Thoracic aorta (tissue), 2 donors: ENCODE data around the gene CNNM3. TPM values are rescaled to one million over a fixed set of nuclear protein-coding genes. Genes with fewer than 3 reads are reported as not detected.

Source experiments
- ATAC-seq: fragments of 150-250 bp; one replicate; pipeline ENCODE4 v1.8.0; 2017; ENCODE audit warnings: low read depth; ENCODE audit not compliant: insufficient number of reproducible peaks, low FRiP score
- DNase-seq: peaks from one replicate; pipeline ENCODE4 v3.0.0-alpha.2; 2020; ENCODE audit warnings: low spot score
- H3K27ac ChIP-seq, 2 donors: fragments of 200-600 bp; sonication (generic); 1 replicate in 1 of 2; 2 replicates in 1 of 2; pipeline ENCODE4 v1.5.1; 2016; ENCODE audit warnings: mild to moderate bottlenecking in 2 of 2, moderate library complexity in 2 of 2
- H3K27me3 ChIP-seq: fragments of 200-600 bp; sonication (generic); replicated peaks from 2 replicates; pipeline ENCODE4 v1.6.0; 2016; ENCODE audit warnings: mild to moderate bottlenecking; ENCODE audit not compliant: insufficient read depth
- H3K36me3 ChIP-seq: fragments of 200-600 bp; sonication (generic); one replicate; pipeline ENCODE4 v1.5.1; 2016
- H3K4me1 ChIP-seq, 2 donors: fragments of 200-600 bp; sonication (generic); 1 replicate in 1 of 2; 2 replicates in 1 of 2; pipeline versions ENCODE4 v1.5.1 to v1.6.0; 2016; ENCODE audit warnings: low read depth in 2 of 2, mild to moderate bottlenecking in 1 of 2; ENCODE audit not compliant: control insufficient read depth in 1 of 2
- H3K4me3 ChIP-seq: fragments of 200-600 bp; sonication (generic); 2 replicates; pipeline ENCODE4 v1.5.1; 2016; ENCODE audit warnings: mild to moderate bottlenecking
- H3K9me3 ChIP-seq: fragments of 200-600 bp; sonication (generic); 2 replicates; pipeline ENCODE4 v1.5.1; 2016
- CTCF ChIP-seq: fragments of 200-600 bp; sonication (generic); IDR thresholded peaks from one replicate; pipeline ENCODE4 v1.5.1; 2019; ENCODE audit warnings: antibody characterized with exemption
- total RNA-seq, 2 donors: library from RNA; depleted of rRNA; stranded (reverse); fragments of >200 nt; gene quantifications; one replicate each; pipeline versions ENCODE4 v1.1.0 to v1.2.3, GENCODE V29; 2016

CNNM3 gene
- total RNA-seq, 2 donors from 2014 or later, result 11.5 to 14.3 TPM

- DNase-seq (no peak), ATAC-seq (no peak)
- TF ChIP-seq CTCF, result no peak
- Histone ChIP-seq H3K36me3 (no peaks in the 10 kb centered on the region), H3K4me3 (no peak overlapping the region), H3K9me3 (no peaks in the 10 kb centered on the region), H3K27me3 (no peaks in the 10 kb centered on the region), H3K27ac (no peak overlapping the region), H3K4me1 (peaks cover 0 to 8% of the 10 kb centered on the region in 2 donors)
These were observed 45.4 kb upstream of the CNNM3 start for GRCh38 chr2:96770442-96771202.

- TF ChIP-seq CTCF, result no peak
- Histone ChIP-seq H3K4me1 (no peaks in the 10 kb centered on the region), H3K27ac (no peak overlapping the region), H3K4me3 (no peak overlapping the region), H3K27me3 (no peaks in the 10 kb centered on the region), H3K9me3 (no peaks in the 10 kb centered on the region), H3K36me3 (no peaks in the 10 kb centered on the region)
- no peak for DNase-seq
- no peak for ATAC-seq
These were observed 44.1 kb upstream of the CNNM3 start for GRCh38 chr2:96771796-96772618.

GRCh38 chr2:96772903-96773671 is 43.0 kb upstream of the CNNM3 start:
- no peak overlapping the region for H3K4me3 ChIP-seq
- H3K9me3 ChIP-seq, result no peaks in the 10 kb centered on the region
- no peak for DNase-seq
- H3K36me3 ChIP-seq, result no peaks in the 10 kb centered on the region
- H3K4me1 ChIP-seq, result no peaks in the 10 kb centered on the region
- no peak for TF ChIP-seq CTCF
- no peak overlapping the region for H3K27ac ChIP-seq
- ATAC-seq, result no peak
- no peaks in the 10 kb centered on the region for H3K27me3 ChIP-seq

GRCh38 chr2:96773922-96774321 is 42.1 kb upstream of the CNNM3 start:
- no peaks in the 10 kb centered on the region for H3K36me3 ChIP-seq
- H3K4me1 ChIP-seq, result no peaks in the 10 kb centered on the region
- DNase-seq (no peak), ATAC-seq (no peak)
- H3K27ac ChIP-seq, result no peak overlapping the region
- H3K9me3 ChIP-seq, result no peaks in the 10 kb centered on the region
- TF ChIP-seq CTCF, result no peak
- peak overlapping the region; percentile 49 for H3K4me3 ChIP-seq
- H3K27me3 ChIP-seq, result no peaks in the 10 kb centered on the region

- ATAC-seq, result no peak
- no peaks in the 10 kb centered on the region for H3K27me3 ChIP-seq
- TF ChIP-seq CTCF, result no peak
- no peaks in the 10 kb centered on the region for H3K9me3 ChIP-seq
- H3K4me1 ChIP-seq, result no peaks in the 10 kb centered on the region
- H3K4me3 ChIP-seq, result no peak overlapping the region
- no peaks in the 10 kb centered on the region for H3K36me3 ChIP-seq
- no peak overlapping the region for H3K27ac ChIP-seq
- no peak for DNase-seq
These were observed 40.9 kb upstream of the CNNM3 start for GRCh38 chr2:96775160-96775559.
